RWPE2 (cell line): ENCODE measurements around the gene RPL22.
A peak's percentile ranks its signal among the peaks of the same experiment; 100 is the strongest.

Experiments used
- ATAC-seq: fragments of 200-7000 bp; cut with Tn5 transposase; 3 replicates; pipeline ENCODE4 v1.9.1; 2021; ENCODE audit warnings: low read depth
- DNase-seq: peaks from one replicate; pipeline ENCODE4 v3.0.0-alpha.2; 2020; ENCODE audit warnings: low spot score
- H3K27ac ChIP-seq: fragments of 450-650 bp; 2 replicates; pipeline ENCODE4 v1.5.1; 2017; ENCODE audit warnings: mild to moderate bottlenecking; ENCODE audit not compliant: poor library complexity, severe bottlenecking
- H3K27me3 ChIP-seq: fragments of 250-450 bp; sonication (Bioruptor Pico); 2 replicates; pipeline ENCODE4 v1.5.1; 2021; ENCODE audit warnings: mild to moderate bottlenecking, moderate library complexity; ENCODE audit not compliant: insufficient read depth, poor library complexity, severe bottlenecking
- H3K36me3 ChIP-seq: fragments of 250-450 bp; sonication (Bioruptor Pico); 2 replicates; pipeline ENCODE4 v1.5.1; 2020; ENCODE audit warnings: low read depth, mild to moderate bottlenecking, moderate library complexity
- H3K4me1 ChIP-seq: fragments of 250-450 bp; sonication (Bioruptor Pico); 2 replicates; pipeline ENCODE4 v1.5.1; 2021; ENCODE audit warnings: mild to moderate bottlenecking, moderate library complexity; ENCODE audit not compliant: insufficient read depth, poor library complexity, severe bottlenecking
- H3K4me3 ChIP-seq: fragments of 250-450 bp; sonication (Bioruptor Pico); 2 replicates; pipeline ENCODE4 v1.5.1; 2021; ENCODE audit warnings: mild to moderate bottlenecking, moderate library complexity; ENCODE audit not compliant: severe bottlenecking
- H3K9me3 ChIP-seq: fragments of 250-450 bp; sonication (Bioruptor Pico); 2 replicates; pipeline ENCODE4 v1.5.1; 2021; ENCODE audit warnings: mild to moderate bottlenecking, moderate library complexity; ENCODE audit not compliant: severe bottlenecking
- TF ChIP-seq, protein P1 (sequence below): fragments of 450-650 bp; IDR thresholded peaks from one replicate; pipeline ENCODE4 v1.5.1; 2017; ENCODE audit warnings: mild to moderate bottlenecking, moderate library complexity; ENCODE audit not compliant: poor library complexity, severe bottlenecking

The RPL22 gene

DNA sequence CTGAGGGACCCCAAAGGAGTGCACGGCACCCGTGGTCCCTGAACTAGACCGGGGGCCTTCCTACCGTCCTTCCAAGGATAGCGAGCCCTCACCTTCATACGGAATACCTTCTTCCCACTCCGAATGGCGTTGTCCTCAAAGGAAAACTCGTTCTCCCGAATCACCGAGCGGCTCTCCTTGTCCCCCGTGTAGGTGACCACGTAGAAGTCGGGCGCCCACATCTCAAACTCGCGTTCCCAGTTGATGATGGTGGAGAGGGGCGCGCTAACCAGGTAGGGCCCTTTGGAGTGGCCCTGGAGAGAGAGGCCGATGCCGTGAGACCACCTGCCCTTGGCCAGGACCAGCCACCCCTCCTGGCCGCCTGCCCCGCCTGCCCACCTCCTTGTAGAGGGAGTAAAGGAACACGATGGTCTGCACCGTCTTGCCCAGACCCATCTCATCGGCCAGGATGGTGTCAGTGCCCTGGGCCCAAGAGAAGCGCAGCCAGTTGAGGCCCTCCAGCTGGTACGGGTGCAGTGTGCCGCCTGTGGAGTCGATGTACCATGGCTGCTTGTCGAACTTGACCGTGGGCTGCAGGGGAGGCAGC is 57.3 kb downstream of the RPL22 start:
- no peaks in the 10 kb centered on the region for H3K4me1 ChIP-seq
- TF ChIP-seq, protein P1, sequence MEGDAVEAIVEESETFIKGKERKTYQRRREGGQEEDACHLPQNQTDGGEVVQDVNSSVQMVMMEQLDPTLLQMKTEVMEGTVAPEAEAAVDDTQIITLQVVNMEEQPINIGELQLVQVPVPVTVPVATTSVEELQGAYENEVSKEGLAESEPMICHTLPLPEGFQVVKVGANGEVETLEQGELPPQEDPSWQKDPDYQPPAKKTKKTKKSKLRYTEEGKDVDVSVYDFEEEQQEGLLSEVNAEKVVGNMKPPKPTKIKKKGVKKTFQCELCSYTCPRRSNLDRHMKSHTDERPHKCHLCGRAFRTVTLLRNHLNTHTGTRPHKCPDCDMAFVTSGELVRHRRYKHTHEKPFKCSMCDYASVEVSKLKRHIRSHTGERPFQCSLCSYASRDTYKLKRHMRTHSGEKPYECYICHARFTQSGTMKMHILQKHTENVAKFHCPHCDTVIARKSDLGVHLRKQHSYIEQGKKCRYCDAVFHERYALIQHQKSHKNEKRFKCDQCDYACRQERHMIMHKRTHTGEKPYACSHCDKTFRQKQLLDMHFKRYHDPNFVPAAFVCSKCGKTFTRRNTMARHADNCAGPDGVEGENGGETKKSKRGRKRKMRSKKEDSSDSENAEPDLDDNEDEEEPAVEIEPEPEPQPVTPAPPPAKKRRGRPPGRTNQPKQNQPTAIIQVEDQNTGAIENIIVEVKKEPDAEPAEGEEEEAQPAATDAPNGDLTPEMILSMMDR, result no peak
- no peak overlapping the region for H3K4me3 ChIP-seq
- H3K36me3 ChIP-seq, result no peaks in the 10 kb centered on the region
- H3K27me3 ChIP-seq, result no peaks in the 10 kb centered on the region
- ATAC-seq (no peak), DNase-seq (no peak)
- no peak overlapping the region for H3K27ac ChIP-seq
- H3K9me3 ChIP-seq, result no peaks in the 10 kb centered on the region

DNA sequence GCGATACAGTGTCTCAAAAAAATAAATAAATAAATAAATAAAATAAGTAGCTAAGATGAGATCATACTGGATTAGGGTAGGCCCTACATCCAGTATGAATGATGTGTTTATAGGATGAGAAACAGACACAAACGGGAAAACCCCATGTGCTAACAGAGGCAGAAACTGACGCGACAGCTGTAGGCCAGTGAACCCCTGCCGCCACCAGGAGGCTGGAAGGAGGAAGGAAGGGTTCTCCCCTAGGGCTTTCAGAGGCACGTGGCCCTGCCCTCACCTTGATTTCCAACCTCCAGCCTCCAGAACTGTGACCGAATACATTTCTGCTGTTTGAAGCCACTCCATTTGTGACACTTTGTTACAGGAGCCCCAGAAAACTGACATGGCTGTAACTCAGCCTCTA is 57.8 kb downstream of the RPL22 start:
- no peak overlapping the region for H3K4me3 ChIP-seq
- H3K27ac ChIP-seq, result no peak overlapping the region
- DNase-seq (no peak), ATAC-seq (peak; percentile 45; the same call in 1 of the 3 replicates)
- no peaks in the 10 kb centered on the region for H3K27me3 ChIP-seq
- TF ChIP-seq, protein P1, result no peak
- H3K9me3 ChIP-seq, result no peaks in the 10 kb centered on the region
- no peaks in the 10 kb centered on the region for H3K4me1 ChIP-seq
- H3K36me3 ChIP-seq, result no peaks in the 10 kb centered on the region

DNA sequence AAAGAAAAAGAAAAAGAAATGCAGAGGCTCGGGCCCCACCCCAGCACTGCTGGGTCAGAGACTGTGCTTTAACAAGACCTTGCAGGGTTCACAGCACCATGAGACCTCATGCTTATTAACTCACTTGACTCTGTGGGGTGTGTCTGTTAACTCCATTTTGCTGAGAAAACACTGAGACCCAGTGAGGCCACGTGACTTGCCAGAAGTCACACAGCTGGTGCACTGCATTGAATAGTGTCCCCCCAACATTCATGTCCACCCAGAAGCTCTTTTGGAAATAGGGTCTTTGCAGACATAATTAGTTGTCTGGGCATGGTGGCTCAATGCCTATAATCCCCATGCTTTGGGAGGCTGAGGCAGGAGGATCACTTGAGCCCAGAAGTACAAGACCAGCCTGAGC is 59.0 kb downstream of the RPL22 start:
- Histone ChIP-seq H3K27me3 (no peaks in the 10 kb centered on the region), H3K4me1 (no peaks in the 10 kb centered on the region), H3K36me3 (no peaks in the 10 kb centered on the region), H3K4me3 (no peak overlapping the region), H3K9me3 (no peaks in the 10 kb centered on the region), H3K27ac (no peak overlapping the region)
- TF ChIP-seq, protein P1, result no peak
- ATAC-seq (no peak), DNase-seq (no peak)

DNA sequence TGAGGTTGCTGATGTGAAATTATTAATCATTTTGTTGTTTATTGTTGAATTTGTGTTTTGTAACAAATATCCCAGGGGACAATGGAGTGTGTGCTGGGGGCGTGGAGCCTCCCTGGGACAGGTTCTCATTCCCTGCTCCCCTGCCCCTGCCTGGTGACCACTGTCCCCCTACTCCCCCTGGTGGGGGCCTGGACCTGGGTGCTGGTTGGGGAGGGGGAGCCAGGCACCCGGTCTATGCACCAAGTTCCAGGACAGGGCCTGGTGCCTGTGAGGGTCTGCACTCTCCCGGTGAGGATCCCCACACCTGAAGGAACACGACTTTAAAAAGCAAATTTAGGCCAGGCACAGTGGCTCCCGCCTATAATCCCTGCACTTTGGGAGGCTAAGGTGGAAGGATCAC is 61.6 kb downstream of the RPL22 start:
- no peak overlapping the region for H3K27ac ChIP-seq
- no peaks in the 10 kb centered on the region for H3K36me3 ChIP-seq
- ATAC-seq (no peak), DNase-seq (no peak)
- H3K9me3 ChIP-seq, result no peaks in the 10 kb centered on the region
- no peaks in the 10 kb centered on the region for H3K27me3 ChIP-seq
- no peak overlapping the region for H3K4me3 ChIP-seq
- TF ChIP-seq, protein P1, result no peak
- no peaks in the 10 kb centered on the region for H3K4me1 ChIP-seq

DNA sequence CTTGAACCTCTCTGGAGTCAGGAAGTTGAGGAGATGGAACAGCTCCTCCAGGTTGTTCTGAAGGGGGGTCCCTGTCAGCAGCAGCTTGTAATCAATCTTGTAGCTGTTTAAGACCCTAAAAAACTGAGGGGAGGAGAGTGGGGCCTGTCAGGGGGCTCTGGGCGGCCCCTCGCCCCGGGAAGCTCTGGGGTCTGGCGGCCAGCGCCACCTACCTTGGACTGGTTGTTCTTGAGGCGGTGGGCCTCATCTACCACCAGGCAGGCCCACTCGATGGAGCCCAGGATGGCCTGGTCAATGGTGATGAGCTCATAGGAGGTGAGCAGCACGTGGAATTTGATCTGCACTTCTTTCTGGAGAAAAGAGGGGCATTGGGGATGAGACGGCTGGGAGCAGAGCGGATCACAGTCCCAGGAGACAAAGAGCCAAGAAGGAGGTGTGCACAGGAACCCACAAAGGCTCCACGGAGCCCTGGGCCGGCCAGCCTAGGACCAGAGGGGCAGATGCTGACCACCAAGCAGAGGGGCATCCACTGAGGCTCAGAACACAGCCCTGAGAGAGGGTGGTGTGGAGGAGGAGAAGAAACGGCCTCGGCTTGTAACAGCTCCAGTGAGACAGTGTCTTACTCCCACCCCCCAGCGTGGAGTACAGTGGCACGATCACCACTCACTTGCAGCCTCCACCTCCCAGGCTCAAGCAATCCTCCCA is 62.7 kb downstream of the RPL22 start:
- DNase-seq, result no peak
- Histone ChIP-seq H3K9me3 (no peaks in the 10 kb centered on the region), H3K27ac (no peak overlapping the region), H3K4me1 (no peaks in the 10 kb centered on the region), H3K36me3 (no peaks in the 10 kb centered on the region), H3K27me3 (no peaks in the 10 kb centered on the region), H3K4me3 (no peak overlapping the region)
- TF ChIP-seq, protein P1, result no peak
- no peak for ATAC-seq
